NCI-H2107 treated with DMSO at 0.1 percent for 48 hours (cell line): ENCODE measurements around the gene LMAN1.

ENCODE experiments used
- DNase-seq: peaks from one replicate; lab custom pipeline; 2025; ENCODE audit not compliant: unreplicated experiment; lab: John Stamatoyannopoulos, UW

Gene LMAN1

GRCh38 chr18:59358712-59359575 is at the start of gene LMAN1:
TSS of gene LMAN1 (minus strand) at chr18:59359265. CDS start at chr18:59359244, 21 bp downstream.
- peak; percentile 86 for DNase-seq

GRCh38 chr18:59402432-59403090 is 43.5 kb upstream of the LMAN1 start:
- DNase-seq, result peak; percentile 97

GRCh38 chr18:59400407-59400806 is 41.3 kb upstream of the LMAN1 start:
- DNase-seq, result no peak

GRCh38 chr18:59395226-59396175 is 36.4 kb upstream of the LMAN1 start:
- DNase-seq, result no peak

GRCh38 chr18:59393381-59393780 is 34.3 kb upstream of the LMAN1 start:
- no peak for DNase-seq

GRCh38 chr18:59388817-59389216 is 29.8 kb upstream of the LMAN1 start:
- DNase-seq, result no peak

GRCh38 chr18:59387687-59388565 is 28.9 kb upstream of the LMAN1 start:
- DNase-seq, result no peak

- no peak for DNase-seq
These were observed 28.0 kb upstream of the LMAN1 start for GRCh38 chr18:59386909-59387686.

- no peak for DNase-seq
These were observed 26.1 kb upstream of the LMAN1 start for GRCh38 chr18:59385191-59385590.

GRCh38 chr18:59383851-59384250 is 24.8 kb upstream of the LMAN1 start:
- peak; percentile 70 for DNase-seq

GRCh38 chr18:59382383-59382782 is 23.3 kb upstream of the LMAN1 start:
- DNase-seq, result no peak

GRCh38 chr18:59381949-59382348 is 22.9 kb upstream of the LMAN1 start:
- no peak for DNase-seq

GRCh38 chr18:59380706-59381105 is 21.6 kb upstream of the LMAN1 start:
- no peak for DNase-seq

GRCh38 chr18:59379772-59380522 is 20.9 kb upstream of the LMAN1 start:
- DNase-seq, result no peak

- no peak for DNase-seq
These were observed 18.7 kb upstream of the LMAN1 start for GRCh38 chr18:59377613-59378337.

GRCh38 chr18:59376351-59376935 is 17.4 kb upstream of the LMAN1 start:
- no peak for DNase-seq

- no peak for DNase-seq
These were observed 15.1 kb upstream of the LMAN1 start for GRCh38 chr18:59374128-59374527.

- DNase-seq, result no peak
These were observed 13.9 kb upstream of the LMAN1 start for GRCh38 chr18:59372975-59373374.
